K562 (cell line): ENCODE results near the gene MAML3. TPM values are rescaled to one million over a fixed set of nuclear protein-coding genes. Genes with fewer than 3 reads are reported as not detected.

ENCODE experiments used
- ATAC-seq: fragments of 200-7000 bp; cut with Tn5 transposase; 3 replicates; pipeline ENCODE4 v1.9.1; 2020; ENCODE audit warnings: moderate library complexity
- BruUV-seq: library from RNA; stranded (reverse); fragments of 400-500 nt; replicated peaks from 2 replicates; lab custom pipeline; 2021; lab: Mats Ljungman, UMichigan
- CTCF ChIA-PET: fragments of 300-600 bp; formaldehyde crosslinking; extraction: SDS; loops from one replicate; lab custom pipeline; 2021; ENCODE audit warnings: low intra/inter-chr PET ratio; lab: Yijun Ruan, JAX
- POLR2A ChIA-PET: fragments of 300-600, 350-650 bp; sonication (Branson Sonifier 250); formaldehyde crosslinking; extraction: SDS; loops from one replicate; lab custom pipeline; 2021; ENCODE audit warnings: antibody characterized with exemption, inconsistent platforms; lab: Yijun Ruan, JAX
- DNase-seq, 4 experiments: peaks; one replicate each; pipeline versions ENCODE4 v3.0.0 to v3.0.0-alpha.2; 2011 to 2018; ENCODE audit warnings: low spot score in 3 of 4, mixed read lengths in 3 of 4; ENCODE audit errors: extremely low read depth in 1 of 4
- FAIRE-seq: peaks from 2 replicates; lab custom pipeline; 2011; peaks lifted over from hg19 to GRCh38; lab: Jason Lieb, UNC
- H2AFZ ChIP-seq: 2 replicates; pipeline ENCODE4 v1.6.0; 2011; ENCODE audit warnings: low read depth, low read length, control low read depth, inconsistent platforms
- H3K27ac ChIP-seq: fragments of 200-600 bp; 3 replicates; pipeline ENCODE4 v1.8.0; 2011; ENCODE audit warnings: low read depth, mild to moderate bottlenecking, control low read depth, inconsistent platforms, low read length, moderate library complexity, mixed read lengths; ENCODE audit errors: extremely low read depth
- H3K27me3 ChIP-seq, 2 experiments: fragments of 300-600 bp in 1 of 2; 2 replicates in 1 of 2; 3 replicates in 1 of 2; pipeline versions ENCODE4 v1.6.0 to v1.8.0; 2011; ENCODE audit warnings: inconsistent platforms in 2 of 2, low read length in 2 of 2, mild to moderate bottlenecking in 1 of 2, mixed read lengths in 1 of 2, moderate library complexity in 1 of 2; ENCODE audit not compliant: control insufficient read depth in 2 of 2, insufficient read depth in 2 of 2
- H3K36me3 ChIP-seq: fragments of 300-600 bp; 3 replicates; pipeline ENCODE4 v1.8.0; 2011; ENCODE audit warnings: mild to moderate bottlenecking, low read length, inconsistent platforms; ENCODE audit not compliant: control insufficient read depth, insufficient read depth
- H3K4me1 ChIP-seq, 2 experiments: fragments of 200-600 bp in 1 of 2; replicated peaks in 1 of 2; 2 replicates in 1 of 2; 3 replicates in 1 of 2; pipeline versions ENCODE4 v1.5.1 to v1.8.0; 2011; ENCODE audit warnings: inconsistent platforms in 2 of 2, low read length in 2 of 2, mild to moderate bottlenecking in 1 of 2, mixed read lengths in 1 of 2, moderate library complexity in 1 of 2; ENCODE audit not compliant: control insufficient read depth in 2 of 2, insufficient read depth in 2 of 2
- H3K4me2 ChIP-seq: 2 replicates; pipeline ENCODE4 v1.6.1; 2011; ENCODE audit warnings: low read length, control low read depth, inconsistent platforms, mixed read lengths; ENCODE audit not compliant: insufficient read depth
- H3K4me3 ChIP-seq: fragments of 200-600 bp; sonication (generic), shearing (Covaris generic); 2 replicates; pipeline ENCODE4 v1.5.1; 2016; ENCODE audit warnings: control low read depth, inconsistent platforms
- H3K79me2 ChIP-seq: fragments of 200-600 bp; 3 replicates; pipeline ENCODE4 v1.8.0; 2011; ENCODE audit warnings: low read length, inconsistent platforms; ENCODE audit not compliant: control insufficient read depth, insufficient read depth
- H3K9ac ChIP-seq, 2 experiments: 2 replicates each; pipeline versions ENCODE4 v1.6.0 to v1.6.1; 2011; ENCODE audit warnings: low read depth in 2 of 2, low read length in 2 of 2, control low read depth in 1 of 2, inconsistent platforms in 1 of 2, mild to moderate bottlenecking in 1 of 2, mixed read lengths in 1 of 2; ENCODE audit not compliant: insufficient read depth in 1 of 2
- H3K9me1 ChIP-seq: one replicate; pipeline ENCODE4 v1.6.0; 2011; ENCODE audit warnings: inconsistent platforms, mild to moderate bottlenecking, low read length, moderate library complexity; ENCODE audit not compliant: control insufficient read depth, insufficient read depth
- H3K9me3 ChIP-seq: replicated peaks from 2 replicates; pipeline ENCODE4 v1.5.1; 2011; ENCODE audit warnings: low read depth, low read length, inconsistent platforms; ENCODE audit not compliant: control insufficient read depth, insufficient read depth
- H4K20me1 ChIP-seq: replicated peaks from 2 replicates; pipeline ENCODE4 v1.6.1; 2011; ENCODE audit warnings: low read length, inconsistent platforms, mixed read lengths; ENCODE audit not compliant: control insufficient read depth, insufficient read depth
- ARNT ChIP-seq, 2 experiments: fragments of 450-650 bp; IDR thresholded peaks; 2 replicates each; pipeline ENCODE4 v1.6.1; 2016; ENCODE audit warnings: mild to moderate bottlenecking in 1 of 2
- BDP1 ChIP-seq: IDR thresholded peaks from 3 replicates; pipeline ENCODE4 v1.6.1; 2011; ENCODE audit not compliant: insufficient read length, insufficient read depth
- CBX8 ChIP-seq: fragments of 200-600 bp; sonication (generic); IDR thresholded peaks from 2 replicates; pipeline ENCODE4 v1.6.1; 2012; ENCODE audit warnings: borderline replicate concordance, mixed run types, low read depth, mild to moderate bottlenecking, moderate library complexity, mixed read lengths, low read length, control low read depth, inconsistent platforms; ENCODE audit not compliant: poor library complexity, severe bottlenecking; ENCODE audit errors: extremely low read depth
- FUS ChIP-seq: fragments of 200-400 bp; formaldehyde crosslinking; optimal IDR thresholded peaks from 2 replicates; pipeline ENCODE3; 2017; ENCODE audit warnings: low read depth, low read length
- GTF2B ChIP-seq: IDR thresholded peaks from 2 replicates; pipeline ENCODE4 v1.6.1; 2011; ENCODE audit not compliant: insufficient read length; ENCODE audit errors: extremely low read depth
- GTF2F1 ChIP-seq: IDR thresholded peaks from 2 replicates; pipeline ENCODE4 v1.6.1; 2011; ENCODE audit warnings: low read depth, low read length, improper control_type of control experiment
- MTA2 ChIP-seq: fragments of 450-650 bp; IDR thresholded peaks from 2 replicates; pipeline ENCODE4 v1.6.1; 2016; ENCODE audit warnings: low read depth
- MYNN ChIP-seq, 2 experiments: sonication (generic); formaldehyde crosslinking in 1 of 2; IDR thresholded peaks; 2 replicates each; pipeline versions ENCODE4 v1.5.0 to v1.6.1; 2016 to 2020; ENCODE audit warnings: antibody characterized with exemption in 1 of 2, missing genetic modification reagents in 1 of 2
- NCOR1 ChIP-seq: fragments of 450-650 bp; IDR thresholded peaks from 2 replicates; pipeline ENCODE4 v1.6.1; 2016; ENCODE audit warnings: mild to moderate bottlenecking, moderate library complexity
- NEUROD1 ChIP-seq: fragments of 150-350 bp; IDR thresholded peaks from 2 replicates; pipeline ENCODE4 v1.6.1; 2014; ENCODE audit warnings: borderline replicate concordance, low read length, low read depth; ENCODE audit not compliant: partially characterized antibody
- POLR3A ChIP-seq: IDR thresholded peaks from 2 replicates; pipeline ENCODE4 v1.6.1; 2011; ENCODE audit warnings: borderline replicate concordance, mild to moderate bottlenecking, moderate library complexity; ENCODE audit not compliant: insufficient read length, insufficient read depth; ENCODE audit errors: extremely low read depth
- SETDB1 ChIP-seq: IDR thresholded peaks from one replicate; pipeline ENCODE4 v1.6.1; 2012; ENCODE audit warnings: low read length, control low read depth, inconsistent platforms
- SIRT6 ChIP-seq: IDR thresholded peaks from one replicate; pipeline ENCODE4 v1.6.1; 2012; ENCODE audit warnings: low read depth, mild to moderate bottlenecking, control low read depth, inconsistent platforms, low read length, moderate library complexity
- TAF15 ChIP-seq: fragments of 200-400 bp; formaldehyde crosslinking; IDR thresholded peaks from 2 replicates; pipeline ENCODE4 v1.6.1; 2017; ENCODE audit warnings: mild to moderate bottlenecking, low read depth, low read length, moderate library complexity
- TFAP4 ChIP-seq: sonication (generic); formaldehyde crosslinking; IDR thresholded peaks from 2 replicates; pipeline ENCODE4 v1.8.0; 2022; ENCODE audit warnings: missing genetic modification reagents, mild to moderate bottlenecking, moderate library complexity, borderline replicate concordance
- ZNF184 ChIP-seq: sonication (generic); formaldehyde crosslinking; IDR thresholded peaks from 2 replicates; pipeline ENCODE4 v1.5.0; 2020; ENCODE audit warnings: missing genetic modification reagents
- ZNF212 ChIP-seq: fragments of 450-650 bp; formaldehyde crosslinking; IDR thresholded peaks from 2 replicates; pipeline ENCODE4 v1.4.0; 2020; ENCODE audit warnings: mild to moderate bottlenecking
- ZNF239 ChIP-seq: fragments of 250-450 bp; sonication (Bioruptor Pico); IDR thresholded peaks from 2 replicates; pipeline ENCODE4 v1.4.0; 2020; ENCODE audit warnings: mild to moderate bottlenecking
- ZNF77 ChIP-seq: fragments of 250-450 bp; sonication (Bioruptor Pico); IDR thresholded peaks from 2 replicates; pipeline ENCODE4 v1.5.0; 2020
- WGBS: fragments of 100-300 bp; shearing (Covaris generic); methylation state at CpG from one replicate; pipeline ENCODE4 v1.1.6; 2016; ENCODE audit warnings: low coverage, mixed read lengths; ENCODE audit not compliant: insufficient coverage; ENCODE audit errors: missing lambda C conversion rate; 5-methylcytosine and 5-hydroxymethylcytosine counted together
- in situ Hi-C: fragments of 300-500 bp; cut with MboI; formaldehyde crosslinking; loops from 4 replicates; pipeline ENCODE4 v1.15.0; 2018; ENCODE audit warnings: inconsistent platforms, mixed read lengths
- intact Hi-C: fragments of 100-400 bp; cut with micrococcal nuclease; formaldehyde crosslinking; loops from 2 replicates; pipeline ENCODE4 v1.14.2; 2022
- polyA plus RNA-seq, 8 experiments: library from polyadenylated mRNA; depleted of rRNA in 4 of 8; stranded (reverse) in 5 of 8; unstranded in 3 of 8; fragments of >200 nt; fragmentation: Nextera tagmentation in 2 of 8; fragmentation: Illumina TruSeq in 1 of 8; extraction: Ambion mirVana in 2 of 8; extraction: Trizol in 1 of 8; gene quantifications; 2 replicates each; pipeline versions ENCODE4 v1.2.1 to v1.2.3, GENCODE V29; 2011 to 2014; ENCODE audit warnings: inconsistent platforms in 1 of 8, missing spikeins in 1 of 8
- total RNA-seq, 7 experiments: library from RNA; depleted of rRNA in 6 of 7; stranded (reverse); fragments of >200 nt in 6 of 7; fragmentation: Illumina TruSeq in 2 of 7; extraction: Trizol in 2 of 7; gene quantifications; 2 replicates each; pipeline versions ENCODE4 v1.2.1 to v1.2.3, GENCODE V29; 2011 to 2021; ENCODE audit warnings: low replicate concordance in 1 of 7

MAML3 gene
- total and polyA plus RNA-seq, 9 of the 15 experiments (the other 6 are each of a cell fraction or from before 2014, with no cell fraction given): 0.01 to 0.55 (median 0.25) TPM

- no peak overlapping the region for H2AFZ ChIP-seq
- in situ Hi-C loops: no loop called here
Measured at GRCh38 chr4:140056015-140056414, 98.0 kb downstream of the MAML3 start.

More at GRCh38 chr4:140056015-140056414, 98.0 kb downstream of the MAML3 start:
- peaks cover 0 to 5% of the 10 kb centered on the region in 2 experiments; a peak in 2 of 5 replicates for H3K27me3 ChIP-seq
- H3K4me2 ChIP-seq: no peak overlapping the region
- H3K79me2 ChIP-seq: no peaks in the 10 kb centered on the region
- no peaks in the 10 kb centered on the region for H3K9me3 ChIP-seq
- 3% methylated on average over 3 of the region's 3 CpGs for WGBS
- H3K4me1 ChIP-seq: no peaks in the 10 kb centered on the region
- POLR2A ChIA-PET: no interaction called here
- H3K4me3 ChIP-seq: no peak overlapping the region
- no peak overlapping the region for H3K27ac ChIP-seq
- H3K36me3 ChIP-seq: no peaks in the 10 kb centered on the region
- FAIRE-seq (no peak), DNase-seq (no peak)
- intact Hi-C loops: no loop called here
- no TSS peak for BruUV-seq
- TF ChIP-seq CBX8 (no peak), GTF2F1 (no peak), BDP1 (no peak), TAF15 (no peak), ZNF239 (no peak), ZNF77 (CRISPR knock-in tag) (no peak), SETDB1 (no peak), ZNF184 (CRISPR knock-in tag) (no peak), ARNT (IDR thresholded peaks at IDR 0.05) (no peak), FUS (no peak), NCOR1 (no peak), SIRT6 (no peak), POLR3A (no peak), MYNN (IDR thresholded peaks at IDR 0.05) (no peak), MYNN (CRISPR knock-in tag; IDR thresholded peaks at IDR 0.05) (no peak), GTF2B (no peak), ZNF212 (CRISPR knock-in tag) (no peak), NEUROD1 (no peak), MTA2 (no peak), TFAP4 (CRISPR knock-in tag) (no peak)
- TF ChIP-seq, all 486 proteins: peak for 0
- Histone ChIP-seq H4K20me1 (no peaks in the 10 kb centered on the region), H3K9ac (no peak overlapping the region), H3K9me1 (no peaks in the 10 kb centered on the region)
- ATAC-seq: no peak
- CTCF ChIA-PET: no interaction called here
